SJSA1 (cell line): ENCODE measurements around the gene MSI1. TPM values are rescaled to one million over a fixed set of nuclear protein-coding genes. Genes with fewer than 3 reads are reported as not detected.

Experiments used
- DNase-seq, 2 experiments: peaks; one replicate each; pipeline ENCODE4 v3.0.0-alpha.2; 2015 to 2020; ENCODE audit warnings: low spot score in 2 of 2, low read depth in 1 of 2
- H3K27ac ChIP-seq: fragments of 250-450 bp; sonication (Bioruptor Pico); 2 replicates; pipeline ENCODE4 v1.5.1; 2020; ENCODE audit warnings: mild to moderate bottlenecking, moderate library complexity
- H3K27me3 ChIP-seq: fragments of 250-450 bp; sonication (Bioruptor Pico); replicated peaks from 2 replicates; pipeline ENCODE4 v1.5.1; 2020; ENCODE audit warnings: mild to moderate bottlenecking, moderate library complexity
- H3K36me3 ChIP-seq: fragments of 250-450 bp; sonication (Bioruptor Pico); 2 replicates; pipeline ENCODE4 v1.5.1; 2020; ENCODE audit warnings: mild to moderate bottlenecking
- H3K4me1 ChIP-seq: fragments of 250-450 bp; sonication (Bioruptor Pico); replicated peaks from 2 replicates; pipeline ENCODE4 v1.6.1; 2021; ENCODE audit warnings: mild to moderate bottlenecking
- H3K4me3 ChIP-seq: fragments of 250-450 bp; sonication (Bioruptor Pico); 2 replicates; pipeline ENCODE4 v1.5.1; 2020; ENCODE audit warnings: mild to moderate bottlenecking
- H3K9me3 ChIP-seq: fragments of 250-450 bp; sonication (Bioruptor Pico); replicated peaks from 2 replicates; pipeline ENCODE4 v1.5.1; 2020; ENCODE audit warnings: mild to moderate bottlenecking
- total RNA-seq: library from RNA; depleted of rRNA; stranded (reverse); fragments of >200 nt; shearing (Covaris generic); gene quantifications from 2 replicates; pipeline ENCODE4 v1.2.3, GENCODE V29; 2014

Gene MSI1
- total RNA-seq, 1 experiment from 2014 or later = not detected

DNA sequence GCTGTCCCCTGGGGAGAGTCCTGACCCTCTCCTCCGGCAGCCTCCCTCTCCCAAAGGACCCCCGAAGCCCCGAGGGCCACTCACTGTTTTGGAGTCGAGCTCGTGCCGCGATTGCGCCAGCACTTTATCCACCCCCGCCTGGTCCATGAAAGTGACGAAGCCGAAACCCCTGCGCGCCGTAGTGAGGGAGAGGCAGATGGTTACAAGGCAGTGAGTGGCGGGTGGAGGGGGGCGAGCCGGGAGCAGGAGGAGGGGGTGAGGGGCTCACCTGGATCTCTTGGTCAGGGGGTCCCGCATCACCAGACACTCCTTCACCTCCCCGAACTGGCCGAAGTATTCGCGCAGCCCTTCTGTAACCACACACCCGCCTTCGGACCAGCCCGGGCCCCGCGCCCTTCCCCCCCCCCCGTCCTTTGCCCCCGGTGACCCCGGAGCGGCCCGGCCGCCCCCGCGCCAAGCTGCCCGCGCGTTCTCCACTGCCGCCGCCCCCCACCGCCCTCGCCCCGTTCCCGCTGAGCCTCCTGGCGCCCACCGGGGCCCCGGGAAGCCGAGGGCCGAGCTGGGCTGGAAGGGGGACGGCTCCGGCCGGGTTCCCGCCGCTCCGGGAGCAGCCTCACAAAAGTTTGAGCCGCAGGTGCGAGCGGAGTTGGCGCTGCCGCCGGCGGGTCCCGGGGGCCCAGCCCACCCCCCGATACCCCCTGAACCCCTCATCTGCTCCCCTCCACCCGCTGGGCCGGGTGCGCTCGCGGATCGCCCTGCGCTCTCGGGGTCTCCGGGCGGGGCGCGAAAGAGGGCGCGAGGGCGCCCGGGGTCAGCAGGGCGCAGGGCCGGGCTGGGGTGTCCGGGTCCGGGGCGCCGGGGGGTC lies 808 bp downstream of the MSI1 start:
- 0 out of 2 replicates have a peak, but pooled peaks cover 3% of the 10 kb centered on the region for H3K4me1 ChIP-seq
- DNase-seq = no peak
- H3K27me3 ChIP-seq = peaks cover 74% of the 10 kb centered on the region
- H3K36me3 ChIP-seq = no peaks in the 10 kb centered on the region
- no peak overlapping the region for H3K4me3 ChIP-seq
- H3K9me3 ChIP-seq = no peaks in the 10 kb centered on the region
- no peak overlapping the region for H3K27ac ChIP-seq

- Histone ChIP-seq H3K36me3 (no peaks in the 10 kb centered on the region), H3K4me3 (no peak overlapping the region), H3K9me3 (no peaks in the 10 kb centered on the region), H3K4me1 (0 out of 2 replicates have a peak, but pooled peaks cover 3% of the 10 kb centered on the region), H3K27ac (no peak overlapping the region), H3K27me3 (peaks cover 72% of the 10 kb centered on the region)
- no peak for DNase-seq
Measured at GRCh38 chr12:120367233-120367923, 1.6 kb downstream of the MSI1 start.

DNA sequence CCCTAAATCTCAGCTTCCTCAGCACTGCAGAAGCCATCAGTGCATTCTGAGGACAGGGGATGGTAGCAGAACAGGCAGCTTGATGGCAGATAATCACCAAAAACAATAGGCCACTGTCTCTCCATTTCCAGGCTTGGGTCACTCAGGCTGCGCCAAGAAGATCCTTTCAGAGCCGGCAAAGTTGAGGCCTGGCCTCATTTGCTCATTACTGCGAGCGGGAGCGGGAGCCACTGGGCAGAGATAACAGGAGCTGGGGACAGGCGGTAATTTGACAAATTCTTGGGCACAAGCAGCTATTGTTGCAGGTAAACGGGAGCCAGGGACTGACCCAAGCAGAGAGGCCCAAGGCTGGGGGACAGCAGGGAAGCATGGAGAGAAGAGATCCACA lies 2.1 kb downstream of the MSI1 start:
- no peaks in the 10 kb centered on the region for H3K9me3 ChIP-seq
- H3K36me3 ChIP-seq = no peaks in the 10 kb centered on the region
- no peak for DNase-seq
- 0 out of 2 replicates have a peak, but pooled peaks cover 3% of the 10 kb centered on the region for H3K4me1 ChIP-seq
- no peak overlapping the region for H3K27ac ChIP-seq
- H3K4me3 ChIP-seq = no peak overlapping the region
- H3K27me3 ChIP-seq = peaks cover 72% of the 10 kb centered on the region

DNA sequence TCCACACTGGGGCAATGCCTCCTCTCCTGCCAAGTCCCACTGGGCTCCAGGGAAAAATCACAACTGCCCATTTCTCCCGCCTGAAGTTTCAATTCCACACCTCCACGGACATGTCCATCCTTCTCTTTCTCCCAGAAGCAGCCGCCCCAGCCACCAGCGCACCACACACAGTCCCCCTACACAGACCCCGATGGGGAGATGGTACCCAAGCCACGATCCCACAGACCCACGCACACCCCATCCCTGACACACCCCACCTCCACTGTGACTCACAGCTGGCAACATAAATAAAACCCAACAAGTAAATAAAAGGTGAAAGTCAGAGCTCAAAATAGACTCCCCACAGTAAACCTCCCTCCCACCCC lies 2.6 kb downstream of the MSI1 start:
- peaks cover 71% of the 10 kb centered on the region for H3K27me3 ChIP-seq

DNA sequence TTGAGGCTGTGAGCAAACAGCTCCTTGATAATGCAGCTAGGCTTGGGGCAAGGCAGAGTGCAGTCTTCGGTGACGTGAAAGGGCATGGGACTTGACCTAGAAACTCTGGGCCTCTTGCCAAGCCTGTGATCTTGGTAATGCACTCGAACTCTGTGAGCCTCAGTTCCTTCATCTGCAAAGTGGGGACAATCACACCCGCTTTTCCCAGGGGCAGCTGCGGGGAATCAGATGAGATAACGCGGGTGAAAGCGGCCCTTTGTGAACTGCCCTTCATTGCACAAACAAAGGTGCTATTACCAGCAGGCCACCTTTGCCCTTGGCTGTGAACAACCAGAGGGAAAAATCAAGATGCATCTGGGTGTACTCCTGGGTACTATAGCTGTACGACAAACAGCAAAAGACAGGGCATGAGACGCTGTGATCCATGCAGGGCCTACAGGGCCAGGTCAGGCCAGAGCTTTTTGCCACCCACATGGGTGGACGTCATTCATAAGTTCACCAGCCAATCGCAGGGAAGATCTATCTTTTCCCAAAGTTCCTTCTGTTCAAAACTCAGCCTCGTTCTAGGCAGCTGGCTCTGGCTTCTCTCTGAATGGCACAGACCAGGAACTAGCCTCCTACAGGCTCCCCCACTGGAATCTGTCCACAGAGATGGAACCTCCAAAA lies 3.2 kb downstream of the MSI1 start:
- no peaks in the 10 kb centered on the region for H3K9me3 ChIP-seq
- no peak for DNase-seq
- 0 out of 2 replicates have a peak, but pooled peaks cover 3% of the 10 kb centered on the region for H3K4me1 ChIP-seq
- no peak overlapping the region for H3K27ac ChIP-seq
- peaks cover 71% of the 10 kb centered on the region for H3K27me3 ChIP-seq
- no peaks in the 10 kb centered on the region for H3K36me3 ChIP-seq
- H3K4me3 ChIP-seq = no peak overlapping the region

More for the DNA sequence above, 2.6 kb downstream of the MSI1 start:
- H3K9me3 ChIP-seq = no peaks in the 10 kb centered on the region
- 0 out of 2 replicates have a peak, but pooled peaks cover 3% of the 10 kb centered on the region for H3K4me1 ChIP-seq
- no peak overlapping the region for H3K4me3 ChIP-seq
- no peaks in the 10 kb centered on the region for H3K36me3 ChIP-seq
- no peak overlapping the region for H3K27ac ChIP-seq
- DNase-seq = no peak

DNA sequence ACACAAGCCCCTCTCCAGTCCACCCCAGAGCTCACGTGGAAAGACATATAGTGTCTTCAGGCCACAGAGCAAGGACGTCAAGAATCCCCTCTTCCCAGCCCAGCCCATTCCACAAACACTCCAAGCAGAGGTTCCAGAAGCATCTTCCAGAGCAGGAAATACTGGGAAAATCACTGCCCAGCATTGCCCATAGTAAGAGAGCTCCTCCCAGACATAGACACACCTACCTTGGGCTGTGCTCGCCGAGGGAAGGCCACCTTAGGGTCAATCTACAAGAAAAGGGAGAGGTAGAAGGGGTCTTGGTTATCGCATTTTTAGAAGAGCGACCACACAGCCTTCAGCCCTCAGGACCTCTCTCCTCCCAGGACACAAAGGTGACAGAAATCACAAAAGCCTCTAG lies 4.5 kb downstream of the MSI1 start:
- H3K4me3 ChIP-seq = no peak overlapping the region
- 0 out of 2 replicates have a peak, but pooled peaks cover 3% of the 10 kb centered on the region for H3K4me1 ChIP-seq
- DNase-seq = no peak
- H3K27me3 ChIP-seq = peaks cover 59% of the 10 kb centered on the region
- no peaks in the 10 kb centered on the region for H3K36me3 ChIP-seq
- H3K27ac ChIP-seq = no peak overlapping the region
- H3K9me3 ChIP-seq = no peaks in the 10 kb centered on the region

DNA sequence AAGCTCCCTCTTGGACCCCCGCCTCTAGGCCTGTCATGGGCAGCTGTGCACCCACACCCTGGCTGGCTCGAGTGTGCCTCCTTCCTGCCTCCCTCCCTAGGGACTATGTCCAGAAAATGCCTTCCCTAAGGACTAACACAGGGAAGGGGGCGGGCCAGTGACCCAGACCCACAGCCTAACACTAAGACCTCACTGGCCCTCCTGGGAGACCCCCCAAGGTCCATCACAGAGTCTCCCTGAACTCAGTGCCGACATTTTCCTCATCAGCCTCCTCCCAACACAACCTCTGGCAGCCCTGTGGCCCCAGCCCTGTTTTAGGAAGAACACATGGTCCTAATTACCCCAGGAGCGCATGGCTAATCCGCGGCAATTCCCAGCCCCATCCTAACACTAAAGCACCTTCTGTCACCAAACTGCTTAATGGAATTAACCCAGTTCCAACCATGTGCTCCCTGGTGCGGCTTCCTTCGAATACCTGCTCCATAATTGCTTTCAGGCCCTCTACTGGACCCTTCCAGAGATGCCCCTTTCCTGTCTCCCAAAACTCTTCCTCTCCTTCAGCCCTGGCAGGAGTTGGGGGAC lies 5.6 kb downstream of the MSI1 start:
- no peak for DNase-seq
- Histone ChIP-seq H3K36me3 (no peaks in the 10 kb centered on the region), H3K4me3 (no peak overlapping the region), H3K9me3 (no peaks in the 10 kb centered on the region), H3K27ac (no peak overlapping the region), H3K27me3 (peaks cover 52% of the 10 kb centered on the region), H3K4me1 (no peaks in the 10 kb centered on the region)

DNA sequence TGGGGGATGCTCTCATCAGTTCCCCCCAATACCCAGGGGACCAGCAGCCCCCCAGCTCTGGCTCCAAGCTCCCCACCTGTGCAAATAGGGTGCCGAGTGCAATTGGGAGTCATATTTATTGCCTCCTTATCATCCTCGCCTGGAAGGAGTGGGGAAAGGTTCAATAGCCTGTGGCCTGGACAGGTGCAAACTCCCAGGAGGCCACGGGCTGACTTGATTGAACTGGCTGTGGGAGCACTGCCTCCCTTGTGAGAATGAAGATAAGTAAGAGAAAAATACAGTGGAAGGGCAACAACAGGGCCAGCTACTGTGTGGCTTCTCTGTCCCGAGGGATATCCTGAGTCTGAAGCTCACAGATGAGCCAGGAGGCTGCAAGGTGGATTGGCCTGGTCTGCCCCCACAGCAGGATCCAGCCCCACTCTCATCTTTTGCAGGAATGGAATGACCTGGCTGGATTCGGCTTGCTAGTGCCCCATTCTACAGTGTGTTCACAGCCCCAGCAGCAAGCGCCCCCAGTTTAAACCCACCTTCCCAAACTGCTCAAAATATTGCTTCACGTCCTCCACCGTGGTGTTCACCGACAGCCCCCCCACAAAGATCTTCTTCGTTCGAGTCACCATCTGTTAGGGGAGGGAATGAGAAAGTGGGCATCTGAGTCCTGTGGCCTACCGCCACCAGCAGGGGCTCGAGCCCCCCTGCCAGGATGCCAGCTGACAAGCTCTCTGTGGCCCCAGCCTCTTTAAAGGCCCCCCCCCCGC lies 6.3 kb downstream of the MSI1 start:
- H3K36me3 ChIP-seq = no peaks in the 10 kb centered on the region
- H3K27me3 ChIP-seq = peaks cover 48% of the 10 kb centered on the region
- no peak overlapping the region for H3K27ac ChIP-seq
- H3K4me1 ChIP-seq = no peaks in the 10 kb centered on the region
- no peaks in the 10 kb centered on the region for H3K9me3 ChIP-seq
- H3K4me3 ChIP-seq = no peak overlapping the region
- DNase-seq = no peak

DNA sequence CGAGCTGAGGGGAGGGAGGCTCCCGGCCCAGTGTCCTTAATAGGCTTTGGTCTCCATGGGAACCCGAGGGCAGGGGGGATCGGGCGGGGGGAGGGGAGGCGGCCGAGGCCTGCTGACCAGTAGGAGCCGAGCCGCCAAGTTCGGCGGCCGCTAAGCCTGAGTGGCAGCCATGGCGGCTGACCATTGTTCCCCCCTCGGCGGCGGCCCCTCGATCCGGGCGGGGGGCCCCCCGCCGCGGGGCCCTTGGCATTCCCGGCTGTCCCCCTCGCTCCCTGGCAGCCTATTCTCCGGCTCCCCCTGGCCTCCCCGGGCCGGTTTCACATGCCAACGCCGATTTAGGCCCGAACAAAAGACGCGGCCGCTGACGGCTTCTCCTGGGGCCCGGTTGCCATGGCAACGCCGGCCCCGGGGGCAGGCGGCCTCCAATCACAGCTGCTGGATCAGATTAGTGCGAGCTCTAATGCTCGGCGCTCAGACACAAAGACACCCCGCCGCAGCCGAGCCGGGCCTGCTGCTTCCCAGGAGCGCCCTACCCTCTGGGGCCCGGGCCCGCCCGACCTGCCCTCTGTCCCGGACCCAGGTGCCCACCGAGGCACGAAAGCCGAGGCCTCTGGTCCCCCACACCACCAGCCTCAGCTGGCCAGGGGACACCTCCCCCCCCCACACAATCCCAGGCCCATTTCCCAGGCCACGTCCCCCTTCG lies 7.3 kb downstream of the MSI1 start:
- peaks cover 38% of the 10 kb centered on the region for H3K27me3 ChIP-seq
- no peak overlapping the region for H3K27ac ChIP-seq
- H3K9me3 ChIP-seq = no peaks in the 10 kb centered on the region
- 0 out of 2 replicates have a peak, but pooled peaks cover 5% of the 10 kb centered on the region for H3K4me1 ChIP-seq
- no peak overlapping the region for H3K4me3 ChIP-seq
- H3K36me3 ChIP-seq = no peaks in the 10 kb centered on the region
- DNase-seq = no peak

- DNase-seq = no peak
- Histone ChIP-seq H3K36me3 (no peaks in the 10 kb centered on the region), H3K4me1 (0 out of 2 replicates have a peak, but pooled peaks cover 5% of the 10 kb centered on the region), H3K27ac (no peak overlapping the region), H3K4me3 (no peak overlapping the region), H3K9me3 (no peaks in the 10 kb centered on the region), H3K27me3 (peaks cover 25% of the 10 kb centered on the region)
Measured at GRCh38 chr12:120359128-120359527, 9.8 kb downstream of the MSI1 start.

DNA sequence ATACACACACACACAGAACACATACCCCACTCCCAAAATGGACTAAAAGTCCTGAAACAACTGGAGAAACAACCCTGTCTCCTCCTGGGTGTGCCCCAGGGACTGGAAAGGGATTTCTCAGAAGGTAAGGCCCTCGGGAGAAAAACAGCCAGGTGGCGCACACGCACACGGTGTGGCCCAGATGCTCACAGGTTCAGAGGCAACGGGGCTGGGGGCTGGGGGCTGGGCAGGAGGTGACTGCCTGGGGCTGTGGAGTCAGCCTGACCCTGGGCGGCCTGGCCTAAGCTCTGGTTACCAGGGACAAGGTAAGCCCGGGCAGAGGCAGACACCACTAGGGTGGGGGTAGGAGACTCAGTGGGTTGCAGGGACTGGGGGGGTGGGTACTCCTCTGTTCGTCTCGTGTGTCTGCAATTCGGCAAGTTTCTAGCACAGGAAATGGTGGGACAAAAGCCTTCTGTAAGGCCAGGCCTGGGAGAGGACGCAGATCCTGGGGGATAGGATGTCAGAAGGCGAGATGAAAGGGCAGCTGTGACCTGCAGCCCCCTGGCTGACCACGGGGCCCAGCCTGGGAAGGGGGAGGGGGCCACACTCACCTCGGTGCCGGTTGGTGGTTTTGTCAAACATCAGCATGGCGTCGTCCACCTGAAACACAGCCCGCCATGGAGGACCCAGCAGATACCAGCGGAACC lies 10.4 kb downstream of the MSI1 start:
- H3K36me3 ChIP-seq = no peaks in the 10 kb centered on the region
- peaks cover 20% of the 10 kb centered on the region for H3K27me3 ChIP-seq
- no peak for DNase-seq
- H3K4me1 ChIP-seq = 0 out of 2 replicates have a peak, but pooled peaks cover 5% of the 10 kb centered on the region
- H3K9me3 ChIP-seq = no peaks in the 10 kb centered on the region
- H3K4me3 ChIP-seq = no peak overlapping the region
- H3K27ac ChIP-seq = no peak overlapping the region

- no peaks in the 10 kb centered on the region for H3K36me3 ChIP-seq
- H3K4me1 ChIP-seq = peaks cover 5% of the 10 kb centered on the region; the same call in 1 of the 2 replicates
- no peak for DNase-seq
- H3K4me3 ChIP-seq = no peak overlapping the region
- H3K27me3 ChIP-seq = peaks cover 11% of the 10 kb centered on the region
- no peaks in the 10 kb centered on the region for H3K9me3 ChIP-seq
- H3K27ac ChIP-seq = no peak overlapping the region
Measured at GRCh38 chr12:120357104-120357503, 11.9 kb downstream of the MSI1 start.
